AG04450 (cell line): ENCODE results near the gene TMEM131L. TPM values are rescaled to one million over a fixed set of nuclear protein-coding genes. Genes with fewer than 3 reads are reported as not detected.
A peak's percentile ranks its signal among the peaks of the same experiment; 100 is the strongest.

Experiments
- CTCF ChIA-PET: fragments of 300-600, 350-600 bp; formaldehyde crosslinking; extraction: SDS; loops from one replicate; lab custom pipeline; 2022; ENCODE audit warnings: antibody characterized with exemption, inconsistent platforms; lab: Charles Lee
- POLR2A ChIA-PET: fragments of 350-600 bp; formaldehyde crosslinking; extraction: SDS; loops from one replicate; lab custom pipeline; 2021; ENCODE audit warnings: antibody characterized with exemption, inconsistent platforms; lab: Yijun Ruan, JAX
- DNase-seq: peaks from one replicate; pipeline ENCODE4 v3.0.0-alpha.2; 2011; ENCODE audit warnings: low read depth, low spot score
- H3K27ac ChIP-seq: one replicate; pipeline ENCODE4 v1.5.1; 2012; ENCODE audit warnings: low read depth, low read length, control low read depth
- H3K27me3 ChIP-seq: one replicate; pipeline ENCODE4 v1.6.0; 2012; ENCODE audit warnings: low read length; ENCODE audit not compliant: control insufficient read depth, insufficient read depth
- H3K4me3 ChIP-seq: 2 replicates; pipeline ENCODE4 v1.5.1; 2011; ENCODE audit warnings: mild to moderate bottlenecking, low read depth, low read length, control low read depth
- H3K9me3 ChIP-seq: 2 replicates; pipeline ENCODE4 v1.5.1; 2012; ENCODE audit warnings: low read length; ENCODE audit not compliant: control insufficient read depth, insufficient read depth
- CTCF ChIP-seq: IDR thresholded peaks from 2 replicates; pipeline ENCODE4 v1.5.1; 2011; ENCODE audit warnings: low read depth, low read length, control low read depth, inconsistent platforms
- polyA plus RNA-seq: library from polyadenylated mRNA; depleted of rRNA; stranded (reverse); fragments of >200 nt; gene quantifications from 2 replicates; pipeline ENCODE4 v1.2.3, GENCODE V29; 2011

The TMEM131L gene
- polyA plus RNA-seq, 1 experiment, result 15.5 TPM

DNA sequence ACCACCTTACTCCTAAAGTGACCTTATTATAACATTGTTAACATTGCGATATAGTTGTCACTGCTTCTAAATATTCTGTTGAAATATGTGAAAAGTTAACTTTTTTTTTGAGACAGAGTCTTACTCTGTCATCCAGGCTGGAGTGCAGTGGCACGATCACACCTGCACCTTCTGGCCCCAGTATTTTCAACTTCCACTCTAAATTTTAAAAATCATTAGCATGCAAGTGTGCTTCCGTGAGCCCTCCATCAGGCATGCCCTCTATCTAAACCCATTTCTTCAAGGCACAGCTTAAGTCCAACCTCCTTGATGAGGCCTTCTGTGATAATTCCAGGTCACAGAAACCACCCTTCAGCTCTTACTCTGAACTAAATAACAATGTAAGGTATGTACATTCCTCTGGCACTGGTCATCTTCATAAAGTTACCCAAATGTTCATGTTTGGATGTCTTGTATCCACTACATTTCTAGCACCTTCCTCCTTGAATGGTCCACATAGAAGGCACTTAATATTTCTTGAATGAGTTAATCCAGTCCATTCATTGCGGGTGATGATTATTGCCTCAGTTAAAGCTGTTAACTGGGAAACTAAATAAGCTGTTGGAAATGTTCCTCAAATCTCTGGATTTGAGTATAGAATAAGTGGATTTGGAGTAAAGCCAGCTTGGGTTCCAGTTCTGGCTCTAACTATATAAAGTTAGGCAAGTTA is 38.6 kb upstream of the TMEM131L start:
- DNase-seq, result no peak
- no peaks in the 10 kb centered on the region for H3K9me3 ChIP-seq
- ChIA-PET POLR2A (interaction anchor here (1.1 kb wide), 1 partner anchor 92 kb away, joined by 3 read pairs; no protein-coding TSS in a partner anchor), CTCF (interaction anchor here (0.5 to 1.3 kb wide), 2 partner anchors 147 to 155 kb away, joined by 3 read pairs; no protein-coding TSS in a partner anchor)
- TF ChIP-seq CTCF, result no peak
- no peaks in the 10 kb centered on the region for H3K27me3 ChIP-seq
- no peak overlapping the region for H3K27ac ChIP-seq
- H3K4me3 ChIP-seq, result no peak overlapping the region

DNA sequence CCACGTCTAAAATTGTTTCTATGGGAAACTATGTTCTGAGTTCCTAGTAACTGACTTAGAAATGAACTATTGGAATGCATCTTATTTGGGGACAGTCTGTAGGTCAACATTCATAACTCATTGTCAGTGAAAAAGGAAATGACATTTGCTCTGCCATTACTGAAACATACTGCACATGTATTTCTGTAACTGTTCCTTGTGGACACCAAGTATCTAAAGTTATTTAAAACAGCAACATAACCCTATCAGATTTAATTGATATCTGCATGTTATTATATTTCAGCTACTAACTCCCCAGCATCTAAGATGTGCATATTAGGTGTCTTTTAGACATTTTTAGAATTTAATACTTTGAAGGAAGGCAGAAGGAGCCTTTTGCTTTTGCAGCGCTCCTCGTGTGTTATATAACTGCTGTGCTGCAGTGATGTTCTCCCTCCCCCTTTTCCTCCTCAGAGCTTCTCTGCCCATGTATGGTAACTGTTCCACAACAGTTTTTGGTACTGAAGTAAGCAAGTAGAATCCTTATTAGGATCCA is 37.2 kb upstream of the TMEM131L start:
- H3K27ac ChIP-seq, result no peak overlapping the region
- CTCF ChIA-PET, result interaction anchor here (0.9 to 2.0 kb wide), 3 partner anchors 37 to 145 kb away, joined by 3 to 10 read pairs (median 5); partner anchors contain the start of gene MND1
- no peak overlapping the region for H3K4me3 ChIP-seq
- POLR2A ChIA-PET, result no interaction called here
- no peaks in the 10 kb centered on the region for H3K27me3 ChIP-seq
- no peak for DNase-seq
- H3K9me3 ChIP-seq, result no peaks in the 10 kb centered on the region
- no peak for TF ChIP-seq CTCF

GRCh38 chr4:153432965-153433753 is 33.0 kb upstream of the TMEM131L start:
- Histone ChIP-seq H3K27me3 (no peaks in the 10 kb centered on the region), H3K27ac (no peak overlapping the region), H3K9me3 (no peaks in the 10 kb centered on the region), H3K4me3 (no peak overlapping the region)
- POLR2A ChIA-PET, result interaction anchor here (0.8 to 0.9 kb wide), 2 partner anchors 14 to 90 kb away, joined by 3 read pairs; no protein-coding TSS in a partner anchor
- CTCF ChIA-PET, result interaction anchor here (0.6 to 2.3 kb wide), 5 partner anchors 23 to 155 kb away, joined by 3 to 11 read pairs (median 4); no protein-coding TSS in a partner anchor
- DNase-seq, result no peak
- peak; percentile 54 for TF ChIP-seq CTCF

GRCh38 chr4:153433754-153434105 is 32.4 kb upstream of the TMEM131L start:
- CTCF ChIA-PET, result no interaction called here
- POLR2A ChIA-PET, result no interaction called here

More at GRCh38 chr4:153433754-153434105, 32.4 kb upstream of the TMEM131L start:
- TF ChIP-seq CTCF, result no peak
- no peaks in the 10 kb centered on the region for H3K9me3 ChIP-seq
- H3K27me3 ChIP-seq, result no peaks in the 10 kb centered on the region
- no peak for DNase-seq
- H3K27ac ChIP-seq, result no peak overlapping the region
- H3K4me3 ChIP-seq, result no peak overlapping the region
